GM18951 (cell line): ENCODE data around the gene CSTA.
"Not testable (repeated sequence)": the region's sequence is repeated elsewhere in the genome, so short reads cannot be mapped to it uniquely, and the experiment has no call there.

Source experiments
- POLR2A ChIP-seq: IDR thresholded peaks from 4 replicates; pipeline ENCODE4 v1.6.1; 2011; ENCODE audit warnings: mild to moderate bottlenecking; ENCODE audit not compliant: insufficient read length, insufficient read depth; ENCODE audit errors: extremely low read depth
- in situ Hi-C: fragments of 300-500 bp; cut with MboI; formaldehyde crosslinking; loops from one replicate; pipeline ENCODE4 v1.12.0; 2022; ENCODE audit warnings: low sequenced_read_pairs, mixed read lengths, inconsistent platforms; ENCODE audit not compliant: unreplicated experiment

Gene CSTA

DNA sequence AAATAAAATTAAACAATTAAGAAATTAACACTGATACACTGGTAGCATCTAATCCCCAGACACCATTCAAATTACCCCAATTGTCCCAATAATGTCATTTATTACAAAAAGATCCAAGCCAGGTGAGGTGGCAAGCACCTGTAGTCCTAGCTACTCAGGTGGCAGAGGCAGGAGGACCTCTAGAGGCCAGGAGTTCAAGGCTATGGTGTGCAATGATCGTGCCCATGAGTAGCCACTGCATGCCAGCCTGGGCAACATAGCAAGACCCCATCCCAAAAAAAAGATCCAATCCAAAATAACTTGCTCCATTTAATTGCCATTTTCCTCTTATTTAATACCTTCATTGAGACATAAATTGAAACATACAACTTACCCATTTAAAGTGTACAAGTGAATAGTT is 17.8 kb downstream of the CSTA start:
- in situ Hi-C loops = no loop called here
- TF ChIP-seq POLR2A = no peak

DNA sequence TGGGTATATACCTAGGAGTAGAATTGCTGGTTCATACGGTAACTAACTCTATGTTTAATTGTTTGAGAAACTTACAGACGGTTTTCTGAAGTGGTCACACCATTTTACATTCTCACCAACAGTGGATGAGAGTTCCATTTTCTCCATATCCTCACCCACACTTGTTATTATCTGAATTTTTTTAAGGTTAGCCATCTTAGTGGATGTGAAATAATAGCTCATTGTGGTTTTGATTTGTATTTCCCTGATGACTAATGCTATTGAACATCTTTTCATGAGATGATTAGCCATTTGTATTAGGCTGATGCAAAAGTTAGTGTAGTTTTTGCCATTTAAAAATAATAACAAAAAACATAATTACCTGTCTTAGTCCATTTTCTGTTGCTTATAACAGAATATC is 18.6 kb downstream of the CSTA start:
- in situ Hi-C loops = no loop called here
- no peak for TF ChIP-seq POLR2A

DNA sequence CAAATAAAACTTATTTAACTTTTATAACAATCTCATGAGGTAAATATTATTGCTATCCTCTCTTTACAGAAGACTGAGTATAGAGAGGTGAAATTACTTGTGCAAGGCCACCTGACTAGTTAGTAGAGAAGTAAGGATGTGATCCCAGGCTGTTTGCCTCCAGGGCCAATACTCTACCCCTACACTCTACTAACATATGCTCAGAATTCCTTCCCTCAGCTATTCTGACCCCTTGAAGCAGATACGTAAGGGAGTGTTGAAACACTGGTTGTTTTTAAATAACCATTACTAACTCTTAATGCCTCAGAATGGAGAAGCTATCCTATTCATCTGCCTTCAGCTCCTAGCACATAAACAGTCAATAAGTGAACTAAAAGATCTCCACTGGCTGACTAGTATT is 24.1 kb downstream of the CSTA start:
- in situ Hi-C loops = no loop called here
- no peak for TF ChIP-seq POLR2A

DNA sequence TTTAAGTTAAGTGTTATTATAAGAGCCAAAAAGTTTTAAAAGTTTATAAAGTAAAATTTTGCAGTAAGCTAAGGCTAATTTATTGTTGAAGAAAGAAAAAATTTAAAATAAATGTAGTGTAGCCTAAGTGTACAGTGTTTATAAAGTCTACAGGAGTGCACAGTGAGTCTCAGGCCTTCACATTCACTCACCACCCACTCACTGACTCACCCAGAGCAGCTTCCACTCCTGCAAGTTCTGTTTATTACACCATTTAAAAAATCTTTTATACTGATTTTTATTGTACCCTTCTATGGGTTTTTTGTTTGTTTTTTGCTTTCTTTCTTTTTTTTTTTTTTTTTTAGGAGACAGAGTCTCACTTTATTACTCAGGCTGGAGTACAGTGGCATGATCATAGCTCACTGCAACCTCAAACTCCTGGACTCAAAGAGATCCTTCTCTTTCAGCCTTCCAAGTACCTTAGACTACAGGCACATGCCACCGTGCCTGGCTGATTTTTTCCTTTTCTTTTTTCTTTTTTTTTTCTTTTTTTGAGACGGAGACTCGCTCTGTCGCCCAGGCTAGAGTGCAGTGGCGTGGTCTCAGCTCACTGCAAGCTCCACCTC is 25.9 kb downstream of the CSTA start:
- TF ChIP-seq POLR2A = no peak

DNA sequence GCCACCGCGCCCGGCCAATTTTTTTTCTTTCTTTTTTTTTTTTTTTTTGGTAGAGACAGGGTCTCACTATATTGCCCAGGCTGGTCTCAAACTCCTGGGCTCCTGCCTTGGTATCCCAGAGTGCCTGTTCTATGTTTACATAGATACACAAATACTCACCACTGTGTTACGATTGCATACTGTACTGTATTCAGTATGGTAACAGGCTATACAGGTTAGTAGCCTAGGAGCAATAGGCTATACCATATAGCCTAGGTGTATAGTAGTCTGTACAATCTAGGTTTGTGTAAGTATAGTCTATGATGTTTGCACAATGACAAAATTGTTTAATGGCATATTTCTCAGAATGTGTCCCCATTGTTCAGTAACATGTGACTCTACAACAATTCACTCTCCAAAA is 26.6 kb downstream of the CSTA start:
- in situ Hi-C loops = no loop called here
- TF ChIP-seq POLR2A = no peak

More for the DNA sequence above, 25.9 kb downstream of the CSTA start:
- in situ Hi-C loops = no loop called here

DNA sequence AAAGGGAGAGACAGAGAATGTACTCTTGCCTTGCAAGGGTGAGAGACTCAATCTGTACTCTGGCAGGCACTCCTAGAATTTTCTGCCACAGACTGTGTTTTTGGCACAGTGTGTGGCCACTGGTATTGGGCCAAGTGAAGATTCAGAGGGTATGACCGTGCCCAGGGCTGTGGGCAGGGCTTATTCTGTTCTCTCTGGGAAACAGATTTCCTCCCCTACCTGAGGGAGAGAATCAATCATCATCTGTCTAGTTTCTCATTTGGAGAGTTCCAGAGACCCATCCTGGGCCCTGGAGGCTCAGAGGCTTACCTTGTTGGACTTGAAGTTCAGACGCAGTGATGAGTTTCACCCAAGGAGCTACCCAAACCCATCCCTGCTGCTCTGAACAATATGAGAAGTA is 28.2 kb downstream of the CSTA start:
- in situ Hi-C loops = no loop called here
- TF ChIP-seq POLR2A = no peak

DNA sequence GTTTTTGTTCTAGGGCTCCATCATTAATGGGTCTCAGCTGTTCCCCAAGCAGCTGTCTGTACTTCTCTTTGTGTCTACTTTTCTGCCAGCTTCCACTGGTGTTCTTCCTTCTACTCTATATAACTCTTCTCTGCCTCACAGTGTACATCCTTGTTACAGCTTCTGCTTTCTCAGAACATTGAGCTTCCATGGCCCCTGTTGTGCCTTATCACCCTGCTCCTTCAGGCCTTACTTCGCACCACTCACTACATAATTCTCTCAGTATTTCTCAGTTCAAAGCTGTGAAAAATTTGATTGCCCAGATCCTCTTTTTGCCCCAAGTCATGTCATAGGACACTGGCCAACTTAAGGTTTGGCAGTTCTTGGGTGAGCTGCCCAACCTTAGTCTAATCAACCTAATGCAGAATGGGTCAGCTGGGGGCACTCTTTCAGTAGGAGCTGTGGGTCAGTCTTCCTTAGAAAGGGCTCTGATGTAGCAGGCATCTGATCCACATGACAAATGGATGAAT is 28.9 kb downstream of the CSTA start:
- in situ Hi-C loops = no loop called here
- no peak for TF ChIP-seq POLR2A

DNA sequence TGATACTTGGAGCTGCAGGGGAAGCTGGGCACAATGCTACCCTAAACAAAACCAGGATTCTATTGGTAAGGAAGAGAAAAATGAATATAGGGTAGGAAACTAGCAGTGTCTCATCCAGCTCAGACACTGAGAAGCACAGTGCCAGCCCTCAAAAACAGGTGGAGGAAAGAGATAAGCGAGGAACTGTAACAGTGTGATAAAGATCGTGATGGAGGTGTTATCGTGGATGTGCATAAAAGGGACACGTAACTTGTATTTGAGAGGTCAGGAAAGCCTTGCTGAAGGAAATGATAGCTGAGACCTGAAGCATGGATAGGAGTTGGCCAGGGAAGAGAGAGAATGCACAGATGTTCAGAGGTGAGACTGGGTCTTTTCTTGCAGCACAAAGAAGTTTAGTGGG is 30.6 kb downstream of the CSTA start:
- TF ChIP-seq POLR2A = no peak
- in situ Hi-C loops = no loop called here

DNA sequence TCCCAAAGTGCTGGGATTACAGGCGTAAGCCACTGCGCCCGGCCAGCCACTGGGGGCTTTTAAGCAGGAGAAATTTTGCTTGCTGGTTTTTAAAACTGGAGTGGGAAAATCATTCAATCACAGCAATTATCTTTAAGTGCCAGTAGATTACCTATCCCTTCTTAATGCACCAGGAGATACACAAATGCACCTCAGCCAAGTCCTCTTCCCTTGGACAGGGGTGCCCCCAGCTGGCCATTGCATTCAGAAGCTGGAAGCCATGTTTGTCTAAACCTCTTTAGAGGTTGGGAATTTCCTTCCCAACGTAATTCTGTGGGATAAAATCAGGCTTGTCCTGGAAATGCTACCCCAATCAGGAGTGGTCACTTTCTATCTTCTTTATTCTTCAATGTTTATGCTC is 31.4 kb downstream of the CSTA start:
- in situ Hi-C loops = no loop called here
- no peak for TF ChIP-seq POLR2A

DNA sequence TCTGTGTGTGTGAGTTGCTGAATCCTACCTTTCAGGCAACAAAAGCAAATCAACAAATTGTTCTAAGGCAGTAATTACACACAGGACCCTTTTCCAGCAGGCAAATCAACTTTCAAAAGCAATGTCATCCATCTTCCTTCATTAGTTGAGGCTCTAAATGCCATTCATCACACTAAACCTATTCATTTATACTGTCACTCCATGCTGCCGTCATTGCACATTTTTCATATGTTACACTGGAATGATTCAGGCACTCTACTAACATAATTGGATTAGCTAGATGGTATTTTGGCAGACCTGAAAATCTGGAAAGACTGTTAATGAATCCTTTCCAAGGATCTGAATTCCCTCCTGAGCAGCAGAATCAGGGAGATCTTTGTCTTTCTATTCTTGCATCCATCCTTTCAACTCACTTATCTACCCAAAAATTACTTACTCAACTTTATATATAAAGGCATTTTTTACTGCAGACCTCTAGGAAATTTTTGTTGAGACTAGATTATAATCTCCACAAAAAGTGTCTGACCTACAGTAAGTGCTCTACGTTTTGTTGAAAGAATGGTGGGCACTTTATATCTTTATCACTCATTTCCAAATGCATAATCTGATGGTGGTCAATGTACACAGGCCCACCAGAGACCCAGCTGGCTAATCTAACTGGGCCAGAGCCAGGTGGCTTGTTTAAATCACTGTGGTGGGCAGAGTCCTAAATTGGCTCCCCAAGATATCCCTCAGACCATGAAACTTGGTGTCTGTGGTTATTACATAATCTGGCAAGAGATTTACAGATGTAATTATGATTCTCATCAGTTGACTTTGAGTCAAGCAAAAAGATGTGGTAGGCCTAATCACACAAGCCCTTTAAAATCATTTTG is 33.0 kb downstream of the CSTA start:
- in situ Hi-C loops = no loop called here
- TF ChIP-seq POLR2A = no peak

DNA sequence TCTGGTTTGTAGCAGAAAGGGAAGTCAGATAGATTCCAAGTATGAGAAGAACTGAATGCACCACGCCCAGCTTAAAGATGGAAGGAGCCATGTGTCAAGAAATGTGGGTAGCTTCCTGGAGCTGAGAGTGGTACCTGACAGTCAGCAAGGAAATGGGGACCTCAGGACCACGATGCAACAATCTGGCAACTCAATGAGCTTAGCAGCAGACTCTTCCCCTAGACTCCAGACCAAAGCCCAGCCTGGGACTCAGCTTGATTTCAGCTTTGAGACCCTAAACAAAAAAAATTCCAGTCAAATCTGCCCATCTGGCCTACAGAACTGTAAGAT is 33.6 kb downstream of the CSTA start:
- TF ChIP-seq POLR2A = no peak
- in situ Hi-C loops = no loop called here

DNA sequence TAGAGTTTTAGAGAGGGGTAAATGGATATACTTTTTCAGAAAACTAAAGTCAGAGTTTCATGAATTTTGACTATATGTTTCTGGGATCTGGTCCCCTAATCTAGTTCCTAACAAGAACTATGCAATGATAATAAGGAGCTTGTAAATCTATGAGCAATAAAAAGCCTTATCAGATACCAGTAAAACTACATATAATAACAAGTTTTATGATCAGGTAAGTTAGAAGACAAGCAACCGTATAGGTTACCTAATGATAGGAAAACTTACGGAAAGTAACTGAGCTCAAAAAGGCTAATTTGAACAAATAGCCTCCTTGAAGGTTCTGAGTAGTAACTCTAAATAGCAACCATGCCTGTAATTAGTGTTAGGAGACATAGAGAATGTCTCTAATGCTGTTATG is 37.0 kb downstream of the CSTA start:
- in situ Hi-C loops = no loop called here
- no peak for TF ChIP-seq POLR2A

DNA sequence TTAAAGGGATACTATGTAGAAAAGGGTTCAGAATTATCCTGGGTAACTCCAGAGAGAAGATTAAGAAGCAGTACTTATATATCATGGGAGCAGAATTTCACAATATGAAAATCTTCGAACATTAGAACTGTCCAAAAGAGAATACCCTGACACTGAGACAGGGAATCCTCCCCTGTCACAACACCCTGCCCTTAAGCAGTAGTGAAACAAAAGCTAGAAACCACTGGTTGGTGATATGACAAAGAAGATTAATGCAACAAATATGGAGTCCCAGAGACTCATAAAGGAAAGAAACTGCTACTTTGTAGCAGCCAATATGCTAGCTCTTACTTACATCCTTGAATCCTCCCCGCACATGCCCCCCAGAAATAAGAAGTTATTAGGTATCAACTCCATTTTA is 39.4 kb downstream of the CSTA start:
- no peak for TF ChIP-seq POLR2A
- in situ Hi-C loops = no loop called here

DNA sequence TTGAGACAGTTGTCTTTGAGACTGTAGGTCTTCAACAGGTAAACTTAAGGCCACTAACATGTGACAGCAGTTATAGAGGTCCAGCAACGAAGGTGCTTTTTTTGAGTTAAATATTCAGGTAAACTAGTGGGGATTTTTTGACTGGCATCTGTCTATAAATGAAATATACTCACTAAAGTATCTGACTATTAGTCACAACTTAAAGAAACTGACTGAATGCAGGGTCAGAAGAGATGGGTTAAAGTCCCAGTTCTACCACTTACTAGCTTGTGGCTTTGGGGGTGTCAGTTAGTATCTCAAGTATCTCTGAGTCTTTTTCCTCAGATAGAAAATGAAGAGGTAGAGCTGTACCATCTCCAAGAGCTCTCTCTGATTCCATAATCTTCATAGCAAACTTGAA is 40.0 kb downstream of the CSTA start:
- in situ Hi-C loops = no loop called here
- TF ChIP-seq POLR2A = no peak

DNA sequence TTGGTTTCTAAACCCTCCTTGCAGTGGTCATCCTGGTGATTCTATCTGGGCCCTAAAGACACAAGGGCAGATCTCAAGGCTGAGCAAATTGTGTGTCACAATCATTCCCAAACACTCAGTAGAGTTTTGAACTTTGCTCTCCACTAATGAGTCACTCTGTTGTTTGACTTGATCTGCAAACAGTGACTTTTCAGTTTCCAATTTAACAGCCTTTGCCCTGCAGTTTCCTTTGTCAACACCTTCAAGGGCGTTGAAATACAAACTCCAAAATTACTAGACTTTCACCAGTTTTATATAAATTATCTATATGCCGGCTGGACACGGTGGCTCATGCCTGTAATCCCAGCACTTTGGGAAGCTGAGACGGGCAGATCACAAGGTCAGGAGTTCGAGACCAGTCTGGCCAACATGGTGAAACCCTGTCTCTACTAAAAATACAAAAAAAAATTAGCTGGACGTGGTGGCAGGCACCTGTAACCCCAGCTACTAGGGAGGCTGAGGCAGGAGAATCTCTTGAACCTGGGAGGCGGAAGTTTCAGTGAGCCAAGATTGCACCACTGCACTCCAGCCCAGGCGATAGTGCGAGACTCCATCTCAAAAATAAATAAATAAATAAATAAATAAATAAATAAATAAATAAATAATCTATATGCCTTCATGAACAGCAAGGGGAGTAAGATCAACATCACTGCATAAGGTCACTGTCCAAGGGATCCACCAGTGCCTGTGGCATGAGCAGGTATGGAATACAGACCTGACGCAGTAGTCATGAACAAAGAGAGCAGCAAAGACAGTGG is 40.7 kb downstream of the CSTA start:
- in situ Hi-C loops = not testable (repeated sequence)
